ENCODE results near the gene PLEKHM3. TPM values are rescaled to one million over a fixed set of nuclear protein-coding genes. Genes with fewer than 3 reads are reported as not detected.

PLEKHM3 gene
- total RNA-seq, 1 donor from 2014 or later = 12.5 TPM

GRCh38 chr2:207901829-207902228 is 123.5 kb downstream of the PLEKHM3 start:
- H3K4me1 Mint-ChIP-seq (ENCODE audit: unreplicated experiment) = peaks cover 6% of the 10 kb centered on the region
- H3K27ac Mint-ChIP-seq (ENCODE audit: unreplicated experiment) = no peak overlapping the region
- no peak for DNase-seq (ENCODE audit: extremely low spot score, unreplicated experiment)
- peaks cover 13% of the 10 kb centered on the region for H3K36me3 Mint-ChIP-seq (ENCODE audit: unreplicated experiment)
- no peaks in the 10 kb centered on the region for H3K27me3 Mint-ChIP-seq (ENCODE audit: unreplicated experiment)
- no peaks in the 10 kb centered on the region for H3K9me3 Mint-ChIP-seq (ENCODE audit: unreplicated experiment)
- no peak overlapping the region for H3K4me3 Mint-ChIP-seq (ENCODE audit: unreplicated experiment)
- TF ChIP-seq CTCF (IDR thresholded peaks at IDR 0.05) = no peak

- TF ChIP-seq CTCF (IDR thresholded peaks at IDR 0.05) = no peak
- Mint-ChIP-seq H3K4me3 (ENCODE audit: unreplicated experiment) (no peak overlapping the region), H3K4me1 (ENCODE audit: unreplicated experiment) (peaks cover 7% of the 10 kb centered on the region), H3K36me3 (ENCODE audit: unreplicated experiment) (peaks cover 13% of the 10 kb centered on the region), H3K27me3 (ENCODE audit: unreplicated experiment) (no peaks in the 10 kb centered on the region), H3K27ac (ENCODE audit: unreplicated experiment) (no peak overlapping the region), H3K9me3 (ENCODE audit: unreplicated experiment) (no peaks in the 10 kb centered on the region)
- no peak for DNase-seq (ENCODE audit: extremely low spot score, unreplicated experiment)
Measured at GRCh38 chr2:207901401-207901800, 123.9 kb downstream of the PLEKHM3 start.

GRCh38 chr2:207898354-207898695 is 127.0 kb downstream of the PLEKHM3 start:
- H3K36me3 Mint-ChIP-seq (ENCODE audit: unreplicated experiment) = peaks cover 11% of the 10 kb centered on the region
- no peaks in the 10 kb centered on the region for H3K9me3 Mint-ChIP-seq (ENCODE audit: unreplicated experiment)
- H3K4me3 Mint-ChIP-seq (ENCODE audit: unreplicated experiment) = no peak overlapping the region
- H3K27ac Mint-ChIP-seq (ENCODE audit: unreplicated experiment) = no peak overlapping the region
- no peaks in the 10 kb centered on the region for H3K27me3 Mint-ChIP-seq (ENCODE audit: unreplicated experiment)
- peaks cover 12% of the 10 kb centered on the region for H3K4me1 Mint-ChIP-seq (ENCODE audit: unreplicated experiment)
- DNase-seq (ENCODE audit: extremely low spot score, unreplicated experiment) = no peak
- TF ChIP-seq CTCF (IDR thresholded peaks at IDR 0.05) = no peak

GRCh38 chr2:207897541-207898353 is 127.6 kb downstream of the PLEKHM3 start:
- DNase-seq (ENCODE audit: extremely low spot score, unreplicated experiment) = no peak
- Mint-ChIP-seq H3K36me3 (ENCODE audit: unreplicated experiment) (peaks cover 10% of the 10 kb centered on the region), H3K27me3 (ENCODE audit: unreplicated experiment) (no peaks in the 10 kb centered on the region), H3K4me3 (ENCODE audit: unreplicated experiment) (no peak overlapping the region), H3K4me1 (ENCODE audit: unreplicated experiment) (peaks cover 18% of the 10 kb centered on the region), H3K9me3 (ENCODE audit: unreplicated experiment) (no peaks in the 10 kb centered on the region), H3K27ac (ENCODE audit: unreplicated experiment) (no peak overlapping the region)
- TF ChIP-seq CTCF (IDR thresholded peaks at IDR 0.05) = no peak

- no peaks in the 10 kb centered on the region for H3K27me3 Mint-ChIP-seq (ENCODE audit: unreplicated experiment)
- H3K4me3 Mint-ChIP-seq (ENCODE audit: unreplicated experiment) = no peak overlapping the region
- no peak overlapping the region for H3K27ac Mint-ChIP-seq (ENCODE audit: unreplicated experiment)
- DNase-seq (ENCODE audit: extremely low spot score, unreplicated experiment) = no peak
- H3K4me1 Mint-ChIP-seq (ENCODE audit: unreplicated experiment) = peaks cover 22% of the 10 kb centered on the region
- H3K36me3 Mint-ChIP-seq (ENCODE audit: unreplicated experiment) = peaks cover 10% of the 10 kb centered on the region
- no peaks in the 10 kb centered on the region for H3K9me3 Mint-ChIP-seq (ENCODE audit: unreplicated experiment)
- TF ChIP-seq CTCF (IDR thresholded peaks at IDR 0.05) = peak; percentile 7
Measured at GRCh38 chr2:207896525-207897285, 128.6 kb downstream of the PLEKHM3 start.
